Right lobe of liver (tissue), 6 donors: ENCODE measurements around the gene MPZ. TPM values are rescaled to one million over a fixed set of nuclear protein-coding genes. Genes with fewer than 3 reads are reported as not detected.

Source experiments
- ATAC-seq, 4 donors: fragments of 200-7000 bp; cut with Tn5 transposase; one replicate each; pipeline ENCODE4 v1.9.1; 2020; ENCODE audit warnings: mild to moderate bottlenecking in 4 of 4, moderate library complexity in 4 of 4
- DNase-seq, 3 donors: peaks; one replicate each; pipeline ENCODE4 v3.0.0-alpha.2; 2020
- H3K27ac ChIP-seq, 3 donors: fragments of 200-600 bp; one replicate each; pipeline ENCODE4 v1.8.0; 2022
- H3K27me3 ChIP-seq, 2 donors: fragments of 200-600 bp; one replicate each; pipeline ENCODE4 v1.8.0; 2022
- H3K36me3 ChIP-seq, 4 donors: fragments of 200-600 bp; sonication (generic) in 1 of 4; one replicate each; pipeline versions ENCODE4 v1.5.1 to v1.8.0; 2017 to 2022; ENCODE audit warnings: control low read depth in 1 of 4
- H3K4me1 ChIP-seq, 4 donors: fragments of 200-600 bp; sonication (generic) in 1 of 4; one replicate each; pipeline versions ENCODE4 v1.5.1 to v1.8.0; 2017 to 2022; ENCODE audit warnings: control low read depth in 1 of 4
- H3K4me3 ChIP-seq, 3 donors: fragments of 200-600 bp; one replicate each; pipeline ENCODE4 v1.8.0; 2022
- H3K9me3 ChIP-seq, 4 donors: fragments of 200-600 bp; sonication (generic) in 1 of 4; one replicate each; pipeline versions ENCODE4 v1.5.1 to v1.8.0; 2017 to 2022; ENCODE audit warnings: control low read depth in 1 of 4
- POLR2A ChIP-seq: fragments of 450-650 bp; IDR thresholded peaks from one replicate; pipeline ENCODE4 v1.6.1; 2017; ENCODE audit warnings: antibody characterized with exemption, mild to moderate bottlenecking
- WGBS: methylation state at CpG from one replicate; pipeline ENCODE4 v1.1.6; 2018; ENCODE audit warnings: low coverage, low lambda C conversion rate; ENCODE audit not compliant: insufficient coverage; ENCODE audit errors: missing lambda C conversion rate; 5-methylcytosine and 5-hydroxymethylcytosine counted together
- intact Hi-C, 2 donors: fragments of 100-400 bp; cut with DNase I; formaldehyde crosslinking; loops; one replicate each; pipeline versions ENCODE4 v1.11.2 to v1.14.1; 2022
- total RNA-seq, 6 experiments: library from RNA; depleted of rRNA in 2 of 6; stranded (reverse); fragments of >200 nt in 2 of 6; fragmentation: NEBNext Ultra II Directional in 3 of 6; extraction: Animal tissue kit (Norgen Biotek cat#: 25700) in 3 of 6; gene quantifications; one replicate each; pipeline versions ENCODE4 v1.1.0 to v1.2.4, GENCODE V29; 2016 to 2023
- TF ChIP-seq, protein P1 (sequence below), 4 donors: fragments of 200-600 bp in 3 of 4; fragments of 450-650 bp in 1 of 4; IDR thresholded peaks; one replicate each; pipeline versions ENCODE4 v1.5.1 to v1.8.0; 2016 to 2022; ENCODE audit warnings: antibody characterized with exemption in 4 of 4, mild to moderate bottlenecking in 2 of 4
- donor health status: DM: no; HTN: yes; CAD: no.
- donor health status: DM: no; HTN: no; CAD: no.
- donor health status: DM: no; HTN: no; CAD: no.
- donor health status: DM: no; HTN: yes; CAD: no.
- donor health status: DM: no; HTN: yes; CAD: no.

MPZ gene
- total RNA-seq, 6 experiments from 2014 or later, result 2.1 to 14.3 (median 6.5) TPM

DNA sequence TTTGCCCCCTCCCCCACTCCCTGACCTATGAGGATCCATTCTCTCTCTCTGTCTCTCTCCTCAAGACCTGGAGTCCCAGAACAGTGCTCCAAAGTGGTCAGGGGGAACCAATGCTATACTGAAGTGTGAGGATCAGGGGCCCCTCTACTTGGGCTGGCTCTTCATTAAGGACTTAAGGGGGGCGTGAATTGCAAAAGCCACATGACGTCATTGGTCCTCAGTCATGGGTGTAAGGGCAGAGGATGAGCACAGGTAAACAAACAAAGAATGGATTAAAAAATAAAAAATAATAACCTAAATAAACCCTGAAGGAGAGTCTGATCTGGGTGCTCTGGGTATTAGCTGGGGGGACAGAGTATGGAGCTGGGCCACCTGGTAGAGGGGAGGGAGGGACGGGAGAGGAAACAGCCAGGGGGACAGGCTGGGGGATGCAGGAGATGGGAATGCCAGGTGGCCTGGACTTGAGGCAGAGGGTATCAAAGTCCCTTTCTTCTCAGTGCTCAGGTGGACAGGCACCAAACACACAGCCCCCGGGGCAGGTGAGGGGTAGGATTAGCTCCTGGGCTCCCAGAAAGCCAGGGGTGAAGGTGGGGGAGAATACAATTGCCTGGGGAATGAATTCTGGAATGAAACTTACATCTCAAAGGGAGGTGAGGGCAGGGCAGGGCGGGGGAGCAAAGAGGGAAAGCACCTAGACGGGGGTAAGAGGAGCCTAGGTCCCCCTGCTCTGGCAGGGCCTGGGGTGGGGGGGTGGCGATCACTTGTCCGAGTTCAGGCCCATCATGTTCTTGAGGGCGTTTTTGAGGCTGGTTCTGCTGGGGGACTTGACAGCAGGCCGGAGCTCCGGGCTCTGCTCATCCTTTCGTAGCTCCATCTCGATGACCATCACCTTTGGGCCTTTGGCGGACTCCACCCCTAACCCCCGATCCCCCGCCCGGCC, 4.6 kb downstream of the MPZ start:
- ATAC-seq (peak in 3 of 4 donors; percentile 2 to 9 (median 8)), DNase-seq (peak in 1 of 3 donors; percentile 48)
- intact Hi-C loops, result no loop called here

GRCh38 chr1:161300478-161300877, 9.3 kb downstream of the MPZ start:
- DNase-seq (no peak), ATAC-seq (no peak)
- H3K9me3 ChIP-seq, result no peaks in the 10 kb centered on the region
- intact Hi-C loops, result no loop called here
- no peak overlapping the region for H3K27ac ChIP-seq
- H3K27me3 ChIP-seq, result no peaks in the 10 kb centered on the region
- H3K4me1 ChIP-seq, result peaks cover 0 to 7% (median 0%) of the 10 kb centered on the region in 4 donors
- WGBS, result 82% methylated on average over 4 of the region's 4 CpGs
- no peak overlapping the region for H3K4me3 ChIP-seq
- no peaks in the 10 kb centered on the region for H3K36me3 ChIP-seq
- TF ChIP-seq, protein P1, sequence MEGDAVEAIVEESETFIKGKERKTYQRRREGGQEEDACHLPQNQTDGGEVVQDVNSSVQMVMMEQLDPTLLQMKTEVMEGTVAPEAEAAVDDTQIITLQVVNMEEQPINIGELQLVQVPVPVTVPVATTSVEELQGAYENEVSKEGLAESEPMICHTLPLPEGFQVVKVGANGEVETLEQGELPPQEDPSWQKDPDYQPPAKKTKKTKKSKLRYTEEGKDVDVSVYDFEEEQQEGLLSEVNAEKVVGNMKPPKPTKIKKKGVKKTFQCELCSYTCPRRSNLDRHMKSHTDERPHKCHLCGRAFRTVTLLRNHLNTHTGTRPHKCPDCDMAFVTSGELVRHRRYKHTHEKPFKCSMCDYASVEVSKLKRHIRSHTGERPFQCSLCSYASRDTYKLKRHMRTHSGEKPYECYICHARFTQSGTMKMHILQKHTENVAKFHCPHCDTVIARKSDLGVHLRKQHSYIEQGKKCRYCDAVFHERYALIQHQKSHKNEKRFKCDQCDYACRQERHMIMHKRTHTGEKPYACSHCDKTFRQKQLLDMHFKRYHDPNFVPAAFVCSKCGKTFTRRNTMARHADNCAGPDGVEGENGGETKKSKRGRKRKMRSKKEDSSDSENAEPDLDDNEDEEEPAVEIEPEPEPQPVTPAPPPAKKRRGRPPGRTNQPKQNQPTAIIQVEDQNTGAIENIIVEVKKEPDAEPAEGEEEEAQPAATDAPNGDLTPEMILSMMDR (IDR thresholded peaks at IDR 0.05), result no peak
- no peak for TF ChIP-seq POLR2A

More for the DNA sequence above, 4.6 kb downstream of the MPZ start:
- Histone ChIP-seq H3K4me3 (peak overlapping the region; percentile 64 to 81 (median 72)), H3K27ac (peak overlapping the region; percentile 44 to 63 (median 52)), H3K36me3 (no peaks in the 10 kb centered on the region), H3K9me3 (no peaks in the 10 kb centered on the region), H3K27me3 (no peaks in the 10 kb centered on the region), H3K4me1 (peaks cover 0 to 19% (median 0%) of the 10 kb centered on the region in 4 donors)
- WGBS, result 23% methylated on average over 9 of the region's 17 CpGs
- no peak for TF ChIP-seq POLR2A
- TF ChIP-seq, protein P1 (IDR thresholded peaks at IDR 0.05), result no peak

GRCh38 chr1:161299347-161299746, 10.4 kb downstream of the MPZ start:
- no peaks in the 10 kb centered on the region for H3K27me3 ChIP-seq
- H3K4me3 ChIP-seq, result no peak overlapping the region
- no peak overlapping the region for H3K27ac ChIP-seq
- TF ChIP-seq, protein P1 (IDR thresholded peaks at IDR 0.05), result no peak
- TF ChIP-seq POLR2A, result no peak
- peak in 1 of 4 donors; percentile 39 for ATAC-seq
- H3K36me3 ChIP-seq, result no peaks in the 10 kb centered on the region
- no peaks in the 10 kb centered on the region for H3K9me3 ChIP-seq
- no peaks in the 10 kb centered on the region for H3K4me1 ChIP-seq
- DNase-seq, result no peak
- intact Hi-C loops, result loop anchor here in 1 of 2 donors (10.0 kb wide), 1 partner anchor 65 kb away; the partner anchor contains the start of gene NR1I3
- 67% methylated on average over 7 of the region's 9 CpGs for WGBS

DNA sequence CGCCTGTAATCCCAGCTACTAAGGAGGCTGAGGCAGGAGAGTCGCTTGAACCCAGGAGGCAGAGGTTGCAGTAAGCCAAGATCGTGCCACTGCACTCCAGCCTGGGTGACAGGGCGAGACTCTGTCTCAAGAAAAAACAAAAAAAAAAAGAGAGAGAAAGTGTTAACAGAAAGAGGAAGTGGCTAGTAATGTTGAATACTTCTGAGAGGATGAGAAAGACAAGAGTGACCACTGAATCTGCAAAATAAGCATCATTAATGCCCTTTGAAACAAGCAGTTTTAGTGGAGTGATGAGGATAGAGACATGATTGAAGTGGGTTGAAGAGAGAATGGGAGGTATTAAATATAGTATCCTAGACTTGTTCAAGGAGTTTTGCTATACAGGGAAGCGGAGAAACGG, 11.7 kb downstream of the MPZ start:
- no peak for DNase-seq

More for the DNA sequence above, 11.7 kb downstream of the MPZ start:
- no peaks in the 10 kb centered on the region for H3K9me3 ChIP-seq
- no peaks in the 10 kb centered on the region for H3K4me1 ChIP-seq
- no peaks in the 10 kb centered on the region for H3K27me3 ChIP-seq
- no peak overlapping the region for H3K4me3 ChIP-seq
- H3K36me3 ChIP-seq, result no peaks in the 10 kb centered on the region
- intact Hi-C loops, result loop anchor here in 1 of 2 donors (10.0 kb wide), 1 partner anchor 63 kb away; the partner anchor contains the start of gene NR1I3
- H3K27ac ChIP-seq, result no peak overlapping the region
- TF ChIP-seq POLR2A, result no peak
- TF ChIP-seq, protein P1 (IDR thresholded peaks at IDR 0.05), result no peak
- ATAC-seq, result no peak
- WGBS, result 87% methylated on average over 4 of the region's 6 CpGs
